HTR-8/SVneo (cell line): ENCODE data around the gene GDF15.
A peak's percentile ranks its signal among the peaks of the same experiment; 100 is the strongest.

Experiments
- DNase-seq: peaks from one replicate; pipeline ENCODE4 v3.0.0; 2011; ENCODE audit warnings: low spot score, mixed read lengths; ENCODE audit not compliant: insufficient read length
- FAIRE-seq: peaks from 2 replicates; lab custom pipeline; 2011; peaks lifted over from hg19 to GRCh38; lab: Jason Lieb, UNC

GDF15 gene

DNA sequence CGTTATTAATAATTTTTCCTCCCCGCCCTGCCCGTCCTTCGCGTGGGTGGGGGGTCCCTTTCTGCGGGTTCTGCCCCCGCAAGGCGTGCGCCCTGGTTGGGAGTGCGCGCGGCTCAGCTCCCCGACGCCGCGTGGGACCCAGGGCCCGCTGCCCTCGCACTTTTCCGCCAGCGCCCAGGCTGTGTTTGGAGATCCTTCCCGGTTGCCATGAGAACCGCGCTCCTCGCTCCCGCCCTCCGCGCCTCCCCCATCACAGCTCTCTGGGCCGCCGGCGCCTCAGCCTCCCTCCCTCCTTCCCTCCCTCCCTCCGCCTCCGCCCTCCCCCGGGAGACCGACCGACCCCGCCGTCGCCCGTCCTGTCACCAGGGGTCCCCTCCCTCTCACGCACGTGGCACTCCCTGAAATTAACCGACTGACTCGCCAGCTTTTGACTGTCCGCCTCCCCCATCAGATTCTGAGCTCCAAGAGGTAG, 30.9 kb downstream of the GDF15 start:
- DNase-seq = peak; percentile 76
- FAIRE-seq = peak; percentile 86

- DNase-seq = peak; percentile 85
- peak; percentile 72 for FAIRE-seq
Measured at GRCh38 chr19:18417250-18418028, 31.5 kb downstream of the GDF15 start.

DNA sequence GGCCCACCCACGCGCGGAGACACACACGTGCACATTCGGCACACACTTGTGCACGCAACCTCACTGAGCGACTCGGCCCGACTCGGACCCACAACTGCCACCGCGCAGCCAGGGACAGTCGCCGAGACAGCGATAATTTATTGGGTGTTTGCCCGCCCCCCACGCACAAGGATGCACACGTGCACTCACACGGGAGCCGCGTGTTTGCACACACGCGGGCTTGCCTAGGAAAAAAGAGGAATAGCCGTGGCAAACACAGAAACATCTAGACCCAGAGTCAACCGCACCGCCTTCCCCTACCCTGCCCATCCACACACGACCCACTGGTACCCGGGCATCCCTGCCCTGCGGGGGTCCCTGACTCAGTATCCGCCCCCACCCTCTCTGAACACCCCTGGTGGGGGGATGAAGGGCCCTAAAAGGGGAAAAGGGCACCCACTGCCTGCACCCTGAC, 32.1 kb downstream of the GDF15 start:
- no peak for DNase-seq
- FAIRE-seq = peak; percentile 9

DNA sequence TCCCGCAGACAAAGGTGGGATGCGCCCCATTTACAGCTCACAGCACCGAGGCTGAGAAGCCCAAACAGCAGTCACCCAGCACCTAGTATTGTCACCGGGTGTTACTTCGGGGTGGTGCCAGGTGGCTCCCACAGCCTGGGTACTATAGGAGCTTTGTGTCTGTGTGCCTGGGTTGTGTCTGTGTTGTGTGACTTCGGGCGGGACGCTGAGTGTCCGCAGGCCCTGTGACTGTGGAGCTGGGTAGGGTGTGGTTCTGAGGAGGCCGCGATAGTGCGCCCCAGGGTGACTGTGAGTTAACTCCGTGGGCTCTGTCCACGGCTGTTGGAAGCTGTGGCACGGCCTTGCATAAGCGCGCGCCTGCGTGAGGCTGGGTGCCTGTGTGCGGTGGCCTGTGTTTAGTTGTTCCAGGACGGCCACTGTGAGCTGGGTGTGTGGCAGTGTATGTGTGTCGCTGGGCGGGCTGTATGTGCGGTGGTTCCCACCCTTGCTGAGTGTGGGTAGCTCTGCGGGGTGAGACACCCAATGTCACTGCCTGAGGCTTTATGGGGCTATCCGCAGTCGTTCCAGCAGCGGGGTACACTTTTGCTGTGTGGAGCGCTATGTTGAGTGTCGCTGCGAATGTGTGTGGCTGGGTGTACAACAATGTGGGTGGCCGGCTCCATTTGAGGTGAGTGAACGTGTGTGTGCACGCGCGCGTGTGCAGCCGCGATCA, 32.7 kb downstream of the GDF15 start:
- DNase-seq = no peak
- FAIRE-seq = peak; percentile 33

GRCh38 chr19:18419195-18419698, 33.3 kb downstream of the GDF15 start, which contains the start of gene SSBP4:
SSBP4 (plus strand) TSS chr19:18419398; CDS start chr19:18419649, 251 bp downstream.
- peak; percentile 89 for FAIRE-seq
- peak; percentile 80 for DNase-seq

GRCh38 chr19:18419699-18420460, 33.9 kb downstream of the GDF15 start:
- FAIRE-seq (no peak), DNase-seq (no peak)

DNA sequence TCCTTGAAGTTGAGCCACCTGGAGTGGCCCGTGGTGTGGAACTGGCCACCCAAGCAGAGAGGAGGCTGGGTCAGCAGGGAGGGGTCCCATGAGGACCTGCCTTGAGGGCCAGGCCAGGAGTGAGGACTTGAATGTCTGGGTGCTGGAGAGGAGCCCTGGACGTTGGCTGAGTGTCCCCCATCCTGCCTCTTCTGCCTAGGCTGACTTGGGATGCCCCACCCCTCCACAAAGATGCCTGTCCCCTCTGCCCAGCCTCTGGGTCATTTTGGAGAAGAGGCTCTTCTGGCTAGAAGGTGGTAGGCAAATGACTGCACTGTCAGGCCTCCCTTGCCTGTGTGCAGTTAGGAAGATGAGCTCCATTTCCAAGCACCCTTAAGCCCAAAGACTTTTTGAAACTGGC, 35.0 kb downstream of the GDF15 start:
- FAIRE-seq (no peak), DNase-seq (no peak)

DNA sequence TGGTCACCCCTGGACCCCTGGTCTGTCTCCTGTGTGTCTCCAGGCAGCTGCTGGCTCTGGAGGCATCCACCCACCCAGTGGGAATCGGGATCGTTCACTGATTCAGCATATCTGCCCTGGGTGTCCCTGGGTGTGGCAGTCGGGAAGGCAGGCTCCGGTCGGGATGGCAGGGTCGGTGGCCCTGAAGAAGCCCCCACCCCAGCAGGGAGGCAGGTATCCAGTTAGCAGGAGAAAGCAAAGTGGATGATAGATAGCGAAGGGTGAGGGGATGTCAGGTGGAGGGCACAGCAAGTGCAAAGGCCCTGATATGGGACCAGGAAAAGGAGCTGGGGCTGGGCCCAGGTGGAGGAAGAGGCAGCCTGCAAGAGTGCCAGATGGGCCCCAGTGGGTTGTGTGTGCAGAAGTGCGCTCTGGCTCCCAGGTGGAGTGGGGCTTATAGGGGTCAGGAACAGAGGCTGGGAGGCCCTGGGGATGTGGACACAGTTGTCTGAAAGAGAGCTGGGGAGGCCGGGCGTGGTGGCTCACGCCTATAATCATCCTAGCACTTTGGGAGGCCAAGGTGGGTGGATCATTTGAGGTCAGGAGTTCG, 35.5 kb downstream of the GDF15 start:
- FAIRE-seq (no peak), DNase-seq (no peak)

GRCh38 chr19:18422530-18423191, 36.7 kb downstream of the GDF15 start:
- FAIRE-seq = no peak
- no peak for DNase-seq

GRCh38 chr19:18423258-18424020, 37.5 kb downstream of the GDF15 start:
- FAIRE-seq (no peak), DNase-seq (no peak)

DNA sequence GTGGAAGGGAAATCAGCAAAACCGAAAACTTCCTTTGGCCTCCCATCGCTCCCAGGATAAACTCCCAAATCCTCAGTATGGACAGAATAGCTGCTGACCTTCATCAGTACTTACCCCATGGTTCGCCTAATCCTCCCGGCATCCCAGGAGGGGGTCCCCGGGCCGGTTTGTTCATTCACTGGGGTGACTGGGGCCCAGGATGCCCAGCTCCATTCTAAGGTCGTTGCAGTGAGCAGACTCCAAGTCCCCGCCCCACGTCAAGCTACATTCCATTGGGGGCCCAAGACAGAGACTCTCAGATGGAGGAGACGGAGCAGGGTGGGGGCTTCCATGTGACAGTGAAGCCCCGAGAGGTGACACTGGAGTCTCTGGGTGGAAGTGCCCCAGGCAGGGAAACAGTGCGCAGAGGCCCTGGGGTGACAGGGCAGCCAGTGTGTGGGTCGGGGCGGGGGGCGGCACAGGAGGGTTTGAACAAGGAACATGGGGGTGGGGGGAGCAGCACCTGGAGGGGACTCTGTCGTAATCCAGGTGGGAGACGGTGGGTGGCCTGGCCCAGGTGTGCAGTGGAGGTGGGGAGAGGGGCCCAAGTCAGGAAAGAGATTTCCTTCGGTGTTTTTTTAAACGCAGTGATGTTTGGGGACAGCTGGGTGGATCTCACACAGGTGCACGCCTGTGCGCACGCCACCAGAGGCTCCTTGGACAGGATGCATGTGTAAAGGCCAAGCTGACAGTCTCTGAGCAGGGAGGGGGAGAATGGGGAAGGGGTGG, 38.3 kb downstream of the GDF15 start:
- FAIRE-seq = peak; percentile 16
- DNase-seq = no peak

DNA sequence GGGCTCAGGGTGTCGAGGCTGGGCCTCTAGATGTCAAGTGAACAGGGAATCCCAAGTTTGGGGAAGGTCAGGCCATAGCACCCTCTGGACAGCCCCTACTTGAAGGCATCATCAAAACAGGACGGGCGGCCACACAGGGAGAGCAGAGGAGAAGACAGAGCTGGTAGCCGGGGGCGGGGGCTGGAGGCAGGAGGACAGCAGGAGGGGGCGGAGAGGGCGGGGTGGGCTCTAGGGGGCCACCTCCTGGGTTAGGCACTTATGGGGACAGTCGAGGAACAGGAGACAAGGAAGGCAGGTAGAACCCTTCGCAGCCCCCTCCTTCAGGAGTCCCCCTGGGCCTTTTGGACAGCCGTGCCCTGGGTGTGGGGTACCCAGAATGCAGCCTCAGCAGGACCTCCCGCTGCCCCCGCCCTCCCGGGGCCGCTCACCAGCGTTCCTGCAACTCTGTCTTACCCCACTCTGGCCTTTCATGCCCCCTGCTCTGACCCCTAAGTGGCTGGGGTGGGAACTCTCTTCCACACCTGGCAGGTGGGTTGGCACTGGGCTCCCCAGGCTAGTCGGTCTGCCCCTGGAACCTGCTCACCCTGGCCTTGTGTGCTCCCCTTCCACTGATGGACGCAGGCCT, 39.0 kb downstream of the GDF15 start:
- FAIRE-seq = no peak
- DNase-seq = no peak

DNA sequence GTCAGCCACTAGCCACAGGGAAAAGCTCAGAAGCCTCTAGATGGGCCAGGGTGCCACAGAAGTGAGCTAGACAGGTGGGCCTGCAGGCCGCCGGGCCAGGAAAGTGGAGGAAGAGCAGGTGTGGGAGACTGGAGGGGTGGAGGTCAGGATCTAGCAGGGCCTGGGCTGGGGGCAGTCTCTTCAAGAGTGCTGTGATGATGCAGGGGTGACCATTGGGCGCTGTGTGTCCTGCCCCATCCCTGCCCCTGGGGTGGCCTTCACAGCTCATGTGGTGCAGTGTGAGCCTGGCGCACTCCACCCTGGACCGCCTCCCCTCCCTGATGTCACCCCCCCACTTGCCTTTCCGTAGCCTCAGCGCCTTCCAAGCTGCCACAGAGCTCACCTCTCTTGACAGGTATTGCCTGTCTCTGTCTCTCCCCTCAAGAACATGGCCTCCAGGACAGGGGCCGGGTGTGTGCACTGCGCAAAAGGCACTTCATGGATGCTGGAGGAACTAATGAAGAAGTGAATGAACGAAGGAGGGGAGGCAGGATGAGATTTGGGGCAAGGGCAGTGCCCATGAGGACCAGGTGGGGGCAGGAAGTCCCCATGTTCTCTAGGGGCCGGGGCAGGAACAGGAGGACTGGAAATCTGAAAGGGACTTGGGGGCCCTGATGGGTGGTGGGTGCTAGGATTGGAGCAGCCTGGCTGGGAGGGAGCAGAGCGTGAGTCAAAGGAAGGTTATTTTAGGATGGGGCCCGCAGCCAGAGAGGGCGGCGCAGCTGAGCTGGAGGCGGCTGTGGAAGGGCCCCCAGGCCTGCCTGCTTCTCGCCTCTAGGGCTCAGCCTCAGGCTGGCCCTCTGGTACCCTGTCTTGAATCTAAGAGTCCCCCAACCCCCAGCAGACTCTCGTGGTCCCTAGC, 39.8 kb downstream of the GDF15 start:
- FAIRE-seq (peak; percentile 75), DNase-seq (no peak)

GRCh38 chr19:18426416-18426767, 40.4 kb downstream of the GDF15 start:
- DNase-seq (no peak), FAIRE-seq (no peak)

DNA sequence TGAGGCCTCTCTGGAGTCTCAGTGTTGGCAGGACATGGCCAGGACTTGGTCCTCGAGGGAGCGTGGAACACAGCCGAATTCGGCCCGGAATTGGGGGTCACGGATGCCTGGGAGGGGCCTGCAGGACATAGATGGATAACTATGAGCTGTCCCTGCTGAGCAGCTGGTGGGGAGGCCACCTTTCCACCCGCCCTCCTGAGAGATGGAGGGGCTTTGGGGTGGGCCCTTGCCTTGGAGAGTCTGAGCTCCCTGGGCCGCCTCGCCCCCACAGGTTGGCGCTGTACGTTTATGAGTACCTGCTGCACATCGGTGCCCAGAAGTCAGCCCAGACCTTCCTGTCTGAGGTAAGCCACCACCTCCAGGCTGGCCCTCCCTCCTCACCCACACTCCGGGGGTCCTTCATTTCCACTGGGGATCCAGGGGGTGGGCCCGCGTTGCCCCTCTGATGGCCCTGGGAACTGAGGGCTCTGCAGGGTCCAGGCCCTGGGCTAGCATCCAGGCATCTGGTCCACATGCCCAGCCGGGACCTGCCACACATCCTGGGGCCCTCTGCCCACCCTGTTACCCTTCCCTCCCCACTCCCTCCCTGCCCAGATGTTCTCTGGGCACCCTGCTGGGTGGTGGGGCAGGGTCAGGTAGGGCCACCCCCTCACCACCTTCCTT, 41.3 kb downstream of the GDF15 start:
- FAIRE-seq = no peak
- DNase-seq = no peak

DNA sequence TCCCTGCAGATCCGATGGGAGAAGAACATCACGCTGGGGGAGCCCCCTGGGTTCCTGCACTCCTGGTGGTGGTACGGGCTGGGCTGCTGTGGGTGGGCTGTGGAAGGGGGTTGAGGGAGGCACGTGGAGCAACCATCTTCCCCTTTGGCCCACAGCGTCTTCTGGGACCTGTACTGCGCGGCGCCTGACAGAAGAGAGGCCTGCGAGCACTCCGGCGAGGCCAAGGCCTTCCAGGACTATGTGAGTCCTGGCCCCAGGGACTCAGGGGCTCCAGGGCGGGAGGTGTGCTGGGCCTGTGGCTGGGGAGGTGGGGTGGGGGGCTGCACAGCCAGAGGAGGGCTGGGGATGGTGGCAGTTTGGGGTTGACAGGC, 41.8 kb downstream of the GDF15 start:
- DNase-seq (no peak), FAIRE-seq (no peak)
